ENCODE measurements around the gene IL2RG.
A peak's percentile ranks its signal among the peaks of the same experiment; 100 is the strongest.

The IL2RG gene

GRCh38 chrX:71107762-71108360 is 3.5 kb downstream of the IL2RG start:
- DNase-seq (ENCODE audit: low read depth, low spot score), result no peak

- DNase-seq (ENCODE audit: low read depth, low spot score), result no peak
Observed at GRCh38 chrX:71107245-71107644, 4.1 kb downstream of the IL2RG start.

GRCh38 chrX:71106427-71106826 is 5.0 kb downstream of the IL2RG start, which contains the start of gene CXorf65:
Gene CXorf65, minus strand, starts transcription at chrX:71106740. Its CDS starts 184 bp downstream, at chrX:71106556.
- DNase-seq (ENCODE audit: low read depth, low spot score), result no peak

- no peak for DNase-seq (ENCODE audit: low read depth, low spot score)
Observed at GRCh38 chrX:71105628-71106027, 5.7 kb downstream of the IL2RG start.

- DNase-seq (ENCODE audit: low read depth, low spot score), result no peak
Observed at GRCh38 chrX:71103110-71103983, 8.0 kb downstream of the IL2RG start.

- no peak for DNase-seq (ENCODE audit: low read depth, low spot score)
Observed at GRCh38 chrX:71102292-71102691, 9.1 kb downstream of the IL2RG start.

GRCh38 chrX:71100581-71101505 is 10.5 kb downstream of the IL2RG start:
- no peak for DNase-seq (ENCODE audit: low read depth, low spot score)

GRCh38 chrX:71099736-71100135 is 11.6 kb downstream of the IL2RG start:
- no peak for DNase-seq (ENCODE audit: low read depth, low spot score)

- DNase-seq (ENCODE audit: low read depth, low spot score), result no peak
Observed at GRCh38 chrX:71098951-71099506, 12.3 kb downstream of the IL2RG start.

- no peak for DNase-seq (ENCODE audit: low read depth, low spot score)
Observed at GRCh38 chrX:71098302-71098701, 13.1 kb downstream of the IL2RG start.

GRCh38 chrX:71096760-71097032 is 14.7 kb downstream of the IL2RG start:
- DNase-seq (ENCODE audit: low read depth, low spot score), result no peak

- no peak for DNase-seq (ENCODE audit: low read depth, low spot score)
Observed at GRCh38 chrX:71095981-71096759, 15.2 kb downstream of the IL2RG start.

- DNase-seq (ENCODE audit: low read depth, low spot score), result peak; percentile 46
Observed at GRCh38 chrX:71095555-71095980, 15.8 kb downstream of the IL2RG start, which contains the start of gene FOXO4. Gene FOXO4, plus strand, starts transcription at chrX:71095851. Its CDS starts 678 bp downstream, at chrX:71096529.

GRCh38 chrX:71095033-71095432 is 16.3 kb downstream of the IL2RG start:
- no peak for DNase-seq (ENCODE audit: low read depth, low spot score)

- DNase-seq (ENCODE audit: low read depth, low spot score), result no peak
Observed at GRCh38 chrX:71091263-71091662, 20.1 kb downstream of the IL2RG start.

- DNase-seq (ENCODE audit: low read depth, low spot score), result no peak
Observed at GRCh38 chrX:71085900-71086299, 25.5 kb downstream of the IL2RG start.

- DNase-seq (ENCODE audit: low read depth, low spot score), result no peak
Observed at GRCh38 chrX:71082822-71083221, 28.6 kb downstream of the IL2RG start.

GRCh38 chrX:71082124-71082647 is 29.2 kb downstream of the IL2RG start:
- no peak for DNase-seq (ENCODE audit: low read depth, low spot score)

GRCh38 chrX:71081330-71082123 is 29.9 kb downstream of the IL2RG start:
- DNase-seq (ENCODE audit: low read depth, low spot score), result no peak

GRCh38 chrX:71070531-71070930 is 40.8 kb downstream of the IL2RG start:
- DNase-seq (ENCODE audit: low read depth, low spot score), result no peak

Data from brain pericyte (primary cell).